HL-60/S4 (cell line): ENCODE results near the gene VAC14.

Experiments
- in situ Hi-C: fragments of 300-500 bp; cut with MboI; formaldehyde crosslinking; loops from 2 replicates; pipeline ENCODE4 v1.14.3; 2022; ENCODE audit warnings: low sequenced_read_pairs

The VAC14 gene

DNA sequence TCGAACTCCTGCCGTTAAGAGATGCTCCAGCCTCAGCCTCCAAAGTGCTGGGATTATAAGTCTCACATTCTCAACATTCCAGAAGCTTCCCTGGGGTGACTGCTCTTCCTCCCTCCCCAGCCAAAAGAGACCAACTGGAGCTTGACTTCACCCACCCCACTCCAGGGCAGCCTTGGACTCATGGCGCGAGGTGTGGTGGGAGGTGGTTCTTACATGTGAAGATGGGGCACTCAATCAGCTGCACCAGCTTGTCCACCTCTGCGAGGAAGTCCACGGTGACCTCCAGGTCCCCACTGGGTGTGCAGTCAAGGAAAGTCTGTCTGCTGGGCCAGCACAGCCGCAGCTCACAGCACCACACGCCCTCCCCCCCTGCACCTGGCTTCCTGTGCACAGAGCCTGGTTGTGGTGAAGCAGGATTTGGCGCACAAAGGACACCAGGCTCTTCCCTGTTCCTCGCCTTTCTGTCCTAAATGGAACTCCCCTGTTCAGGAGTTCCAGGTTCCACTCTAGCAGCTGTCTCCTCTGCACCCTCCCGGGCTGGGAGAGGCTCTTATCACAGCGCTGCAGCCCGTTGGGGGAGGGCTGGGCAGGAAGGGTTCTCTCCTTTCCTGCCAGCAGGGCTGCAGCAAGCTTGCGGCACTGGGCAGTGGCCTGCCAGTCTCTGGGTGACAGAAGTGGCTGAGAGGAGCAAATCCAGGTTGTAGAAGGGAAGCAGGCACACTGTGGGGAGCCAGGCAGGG lies 105.5 kb downstream of the VAC14 start:
- in situ Hi-C loops = no loop called here

DNA sequence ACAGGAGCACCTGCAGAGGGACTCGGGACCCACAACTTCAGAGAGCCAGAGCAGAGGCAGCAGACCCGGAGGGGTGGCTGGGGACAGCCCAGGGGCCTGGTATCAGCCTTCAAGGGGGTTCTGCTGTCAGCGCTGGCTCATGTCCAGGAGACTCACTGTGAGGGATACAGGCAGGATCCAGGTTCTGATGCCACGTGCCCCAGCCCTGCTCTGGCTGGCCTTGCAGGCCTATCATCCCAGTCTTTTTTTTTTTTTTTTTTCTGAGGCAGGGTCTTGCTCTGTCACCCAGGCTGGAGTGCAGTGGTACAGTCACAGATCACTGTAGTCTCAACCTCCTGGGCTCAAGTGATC lies 106.1 kb downstream of the VAC14 start:
- in situ Hi-C loops = no loop called here

DNA sequence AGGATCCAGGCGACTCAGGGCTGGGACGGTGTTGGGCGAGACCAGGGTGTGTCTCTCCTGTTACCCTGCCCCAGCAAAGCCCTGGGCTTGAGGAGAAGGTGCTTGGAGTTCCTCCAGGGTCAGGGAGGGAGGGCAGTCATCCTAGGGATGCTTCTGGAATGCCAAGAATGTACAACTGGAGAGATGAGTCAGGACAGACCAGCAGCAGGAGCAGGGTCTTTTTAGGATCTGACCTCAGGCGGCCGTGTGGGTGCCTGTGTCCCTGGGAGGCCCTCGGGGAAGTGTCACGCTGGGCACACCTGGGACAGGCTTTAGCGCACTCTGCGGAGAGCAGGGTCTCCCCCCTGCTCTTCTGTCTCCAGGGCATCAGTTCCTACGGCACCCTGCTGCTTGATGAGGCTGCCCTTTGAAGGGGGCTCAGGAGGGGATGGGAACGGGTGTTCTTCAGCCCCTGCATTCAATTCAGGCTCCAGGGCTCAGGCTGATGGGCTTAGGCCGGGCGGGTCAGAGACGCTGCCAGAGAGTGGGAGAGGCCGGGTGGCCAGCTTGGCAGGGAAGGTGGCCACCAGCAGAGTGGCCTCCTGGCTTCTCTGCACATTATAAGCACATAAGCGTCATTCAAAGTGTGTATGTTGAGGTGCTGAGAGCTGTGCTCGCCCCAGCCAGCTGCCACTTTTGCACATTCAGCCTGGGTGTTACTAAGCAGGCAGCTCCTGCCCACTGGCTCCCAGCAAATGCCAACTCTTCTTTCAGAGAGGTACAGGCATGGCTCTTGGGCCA lies 106.7 kb downstream of the VAC14 start:
- in situ Hi-C loops = no loop called here

DNA sequence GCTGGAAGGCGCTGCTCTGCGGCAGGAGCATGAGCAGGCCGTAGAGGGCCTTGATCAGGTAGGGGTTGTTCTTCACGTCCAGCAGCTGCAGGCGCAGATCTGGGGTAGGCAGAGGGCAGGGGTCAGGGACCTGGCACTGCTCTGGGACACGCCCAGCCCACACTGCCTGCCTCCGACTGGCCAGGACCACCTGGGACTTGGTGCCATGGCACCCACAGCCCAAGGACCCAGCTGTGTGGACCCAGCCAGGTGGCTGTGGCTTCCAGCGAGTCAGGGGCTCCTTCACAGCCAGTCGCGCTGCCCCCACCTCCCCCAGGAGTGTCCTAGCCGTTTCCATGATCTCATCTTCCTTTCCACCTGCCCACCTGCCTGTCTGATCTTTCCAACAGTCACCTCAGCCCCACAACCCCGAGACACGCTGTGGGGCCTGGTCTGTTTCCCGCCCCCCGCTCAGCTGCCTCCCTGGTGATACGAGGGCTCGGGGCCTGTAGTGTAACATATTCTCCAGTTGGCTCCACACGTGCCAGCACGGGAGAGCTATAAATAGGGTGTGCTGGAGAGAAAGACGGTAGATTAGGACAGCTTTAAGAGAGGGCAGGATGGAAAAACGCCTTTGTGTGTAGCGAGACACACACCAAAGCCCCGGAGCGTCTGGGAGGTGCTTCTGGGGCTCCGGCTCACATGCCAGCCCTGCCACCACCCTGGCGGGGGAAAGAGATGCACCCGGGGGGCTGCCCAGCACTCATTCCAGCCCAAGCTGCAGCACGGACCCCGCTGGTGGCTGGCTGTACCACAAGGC lies 107.9 kb downstream of the VAC14 start:
- in situ Hi-C loops = no loop called here

DNA sequence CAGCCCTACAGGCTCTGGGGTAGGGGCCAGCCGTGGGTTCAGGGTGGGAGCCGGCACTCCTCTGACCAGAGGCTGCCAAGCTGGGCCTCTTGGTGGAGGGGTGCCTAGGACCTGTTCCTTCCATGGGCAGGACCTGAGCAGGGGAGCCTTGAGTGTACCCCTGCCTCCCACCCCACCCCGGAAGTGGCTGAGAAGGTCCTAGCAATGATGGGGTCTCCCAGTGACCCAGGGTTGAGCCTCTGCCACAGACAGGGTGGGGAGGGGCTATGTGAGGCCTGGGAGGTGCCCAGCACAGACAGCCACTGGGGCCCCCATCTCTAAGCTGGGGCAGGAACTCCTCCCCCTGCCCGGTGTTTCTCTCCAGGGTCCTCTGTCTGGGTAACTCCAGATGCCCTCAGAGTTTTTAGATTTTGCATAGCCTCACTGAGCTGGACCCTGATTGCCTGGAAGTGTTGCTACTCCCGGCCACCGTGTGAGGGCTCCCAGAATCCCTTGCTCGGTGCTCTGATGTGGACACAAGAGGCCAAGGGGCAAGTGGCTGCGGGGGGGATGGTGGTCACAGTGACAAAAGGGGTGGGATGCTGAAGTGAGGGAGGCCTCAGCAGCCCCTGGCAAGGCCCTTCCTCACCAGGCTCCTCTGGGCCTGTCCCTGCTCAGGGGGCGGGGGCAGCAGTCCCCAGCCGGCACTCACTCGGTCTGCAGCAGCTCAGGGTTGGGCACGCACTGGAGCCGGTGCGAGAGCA lies 108.7 kb downstream of the VAC14 start:
- in situ Hi-C loops = no loop called here

DNA sequence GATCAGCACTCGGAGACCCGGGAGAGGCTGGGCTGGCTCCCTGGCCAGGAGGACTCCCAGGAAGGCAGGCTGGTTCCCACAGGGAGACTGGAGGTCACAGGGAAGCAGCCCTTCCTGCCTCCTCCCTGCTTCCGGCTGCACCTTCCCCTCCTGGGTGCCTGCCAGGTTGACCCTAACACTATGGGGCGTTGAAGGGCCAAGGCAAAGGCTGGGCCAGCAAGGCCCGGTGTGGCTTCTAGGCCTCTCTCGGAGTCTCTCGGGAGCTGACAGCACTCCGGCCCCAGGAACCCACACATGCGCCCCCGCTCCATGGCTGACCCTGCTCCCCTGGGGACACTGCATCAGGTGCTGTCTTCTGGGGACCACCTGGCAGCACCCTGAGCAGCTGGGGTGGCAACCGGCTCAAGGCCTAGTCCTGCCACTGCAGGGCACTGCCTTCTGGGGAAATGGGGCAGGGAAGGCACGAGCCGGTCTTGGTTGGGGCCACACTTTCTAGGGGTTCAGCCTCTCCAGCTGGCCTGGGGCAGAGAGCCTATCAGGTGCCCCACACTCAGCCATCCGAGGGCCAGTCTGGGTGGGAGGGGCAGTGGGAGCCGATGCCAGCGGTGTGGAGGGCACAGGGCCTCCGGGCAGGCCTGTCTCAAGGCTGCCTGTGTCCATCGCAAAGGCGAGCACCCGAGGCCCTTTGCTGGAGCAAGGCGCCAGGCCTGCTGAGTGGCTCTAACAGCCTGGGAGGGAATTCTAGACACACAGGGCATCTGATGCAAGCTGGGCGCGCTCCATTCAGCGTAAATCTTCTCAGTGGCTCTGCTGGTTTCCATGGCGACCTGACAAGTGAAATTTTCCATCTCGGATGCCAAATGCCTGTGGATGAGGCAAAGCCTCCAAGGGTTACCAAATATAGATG lies 109.5 kb downstream of the VAC14 start:
- in situ Hi-C loops = no loop called here

DNA sequence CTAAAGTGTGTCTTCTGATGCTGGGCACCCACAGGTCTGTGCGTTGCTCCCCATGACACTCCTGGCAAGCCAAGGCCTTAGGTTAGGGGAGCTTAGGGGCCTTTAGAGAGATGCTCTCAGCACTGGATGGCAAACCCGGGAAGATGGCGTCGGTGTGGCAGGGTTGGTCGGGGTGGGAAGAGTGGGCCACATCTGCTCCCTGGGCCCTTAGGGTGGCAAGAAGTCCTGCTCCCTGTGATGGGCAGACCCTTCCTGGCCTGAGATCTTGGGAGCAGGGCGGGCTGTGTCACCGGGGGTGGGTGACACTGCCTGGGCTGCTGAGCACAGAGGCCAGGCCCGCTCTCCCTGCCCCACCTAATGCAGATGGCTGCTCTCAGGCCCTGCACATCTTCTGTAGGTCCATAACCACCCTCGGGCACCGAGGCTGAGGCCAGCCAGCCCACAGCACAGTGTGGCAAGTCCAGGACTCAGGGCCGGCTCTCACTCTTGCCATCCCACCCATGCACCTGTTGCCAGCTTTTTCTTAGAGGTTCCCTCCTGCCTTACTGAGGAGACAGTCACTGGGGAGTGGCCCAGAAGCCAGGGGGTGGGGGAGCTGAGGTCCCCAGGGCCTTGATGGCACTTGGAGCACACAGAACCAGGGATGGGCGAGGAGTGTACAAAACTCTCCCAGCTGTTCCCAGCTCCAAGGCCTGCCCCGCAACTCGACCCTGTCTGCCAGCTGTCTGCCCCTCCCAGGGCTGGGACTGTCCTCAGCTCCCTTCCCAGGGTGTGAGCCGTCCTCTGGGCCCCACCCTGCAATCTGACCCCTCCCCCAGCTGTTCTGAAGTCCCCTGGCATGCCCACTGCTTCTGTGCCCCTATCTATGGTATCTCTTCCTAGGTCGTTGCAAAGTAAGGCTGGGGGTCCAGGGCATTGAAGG lies 110.7 kb downstream of the VAC14 start:
- in situ Hi-C loops = no loop called here

DNA sequence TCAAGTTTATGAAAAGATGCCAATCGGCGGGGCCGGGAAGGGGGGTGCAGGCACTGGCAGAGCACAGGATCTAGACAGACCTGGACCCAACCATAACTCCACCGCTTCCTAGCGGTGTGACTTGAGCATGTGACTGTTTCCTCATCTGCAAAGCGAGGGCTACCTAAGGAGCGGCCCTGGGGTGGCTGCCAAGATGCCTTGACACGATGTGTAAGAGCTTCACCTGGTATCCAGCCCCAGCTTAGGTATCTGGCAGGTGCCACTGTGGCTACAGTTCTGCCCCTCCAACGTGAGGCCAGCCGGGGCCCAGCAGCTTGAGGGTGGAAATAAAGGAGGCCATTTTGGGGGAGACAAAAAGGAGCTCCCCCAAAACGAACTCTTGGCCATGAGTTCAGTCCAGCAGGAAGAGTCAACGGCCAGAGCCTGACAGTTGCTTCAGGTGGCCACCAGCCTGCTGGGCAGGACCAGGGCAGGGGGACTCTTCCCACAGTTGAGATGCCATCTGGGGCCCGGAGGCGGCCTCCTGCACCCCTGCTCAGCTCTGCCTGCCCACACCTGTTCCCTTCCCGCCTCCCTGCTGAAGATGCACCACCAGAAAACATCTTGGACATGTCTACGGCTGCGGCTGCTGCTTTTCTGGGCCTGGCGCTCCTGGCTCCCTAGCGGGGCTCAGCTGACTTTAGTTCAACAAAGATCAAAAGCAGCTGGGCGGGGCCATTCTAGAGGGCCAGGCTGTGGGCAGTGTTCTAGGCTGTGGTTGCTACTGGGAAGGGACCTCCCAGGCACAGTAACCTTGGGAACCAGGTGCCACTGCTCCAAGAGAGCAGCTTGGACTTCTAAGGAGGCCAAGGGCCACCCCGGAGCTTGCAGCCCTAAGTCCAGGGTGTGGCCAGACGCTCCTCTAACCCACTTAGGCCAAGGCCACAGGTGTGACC lies 111.7 kb downstream of the VAC14 start:
- in situ Hi-C loops = no loop called here

DNA sequence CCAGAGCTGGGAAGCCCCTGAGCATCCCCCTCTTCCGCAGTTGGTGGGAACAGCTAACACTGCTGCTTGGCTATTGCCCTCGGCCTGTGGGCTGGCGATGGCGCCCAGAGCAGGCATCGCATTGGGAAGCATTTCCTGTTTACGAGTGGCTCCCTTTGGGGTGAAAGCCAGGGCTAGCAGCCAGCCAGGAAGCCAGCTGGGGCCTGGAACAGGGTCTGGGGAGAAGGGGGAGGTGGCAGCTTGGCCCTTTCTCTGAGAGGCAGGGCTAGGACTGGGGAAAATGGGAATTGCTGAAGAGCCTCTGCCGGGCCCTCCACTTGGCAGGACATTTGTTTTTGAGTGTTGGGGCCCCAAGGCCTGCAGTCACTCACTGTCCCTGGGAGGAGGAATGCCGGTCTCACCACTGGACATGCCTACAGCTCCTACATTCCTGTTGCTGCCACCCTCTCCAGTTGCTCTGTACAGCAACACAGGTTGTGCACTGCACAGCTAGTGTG lies 112.7 kb downstream of the VAC14 start:
- in situ Hi-C loops = no loop called here

DNA sequence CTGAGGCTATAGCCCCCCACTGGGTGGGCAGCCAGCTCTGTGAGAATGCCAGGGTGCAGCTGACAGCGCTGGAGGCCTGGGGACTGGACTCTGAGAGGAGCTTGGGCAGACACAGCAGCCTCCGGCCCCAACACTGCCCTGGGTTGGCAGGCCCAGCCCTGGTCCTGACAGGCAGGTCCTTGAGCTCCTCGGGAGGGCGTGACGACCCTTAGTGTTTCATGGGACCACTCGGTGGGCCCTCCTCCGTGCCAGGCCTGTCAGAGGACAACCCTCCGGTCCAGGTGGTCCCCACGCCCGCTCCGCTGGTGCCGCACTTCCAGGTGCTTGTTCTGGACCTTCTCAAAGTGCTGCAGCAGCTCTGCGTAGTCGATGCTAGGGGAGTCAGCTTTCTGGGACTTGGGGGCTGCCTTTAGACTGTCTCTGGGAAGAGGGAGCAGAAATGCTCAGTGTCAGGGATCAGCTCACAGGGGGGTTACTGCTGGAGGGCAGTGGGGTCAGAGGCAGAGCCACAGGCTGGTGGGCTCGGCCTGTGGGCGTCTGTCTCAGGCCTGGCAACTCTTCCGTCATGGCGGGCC lies 113.2 kb downstream of the VAC14 start:
- in situ Hi-C loops = no loop called here

DNA sequence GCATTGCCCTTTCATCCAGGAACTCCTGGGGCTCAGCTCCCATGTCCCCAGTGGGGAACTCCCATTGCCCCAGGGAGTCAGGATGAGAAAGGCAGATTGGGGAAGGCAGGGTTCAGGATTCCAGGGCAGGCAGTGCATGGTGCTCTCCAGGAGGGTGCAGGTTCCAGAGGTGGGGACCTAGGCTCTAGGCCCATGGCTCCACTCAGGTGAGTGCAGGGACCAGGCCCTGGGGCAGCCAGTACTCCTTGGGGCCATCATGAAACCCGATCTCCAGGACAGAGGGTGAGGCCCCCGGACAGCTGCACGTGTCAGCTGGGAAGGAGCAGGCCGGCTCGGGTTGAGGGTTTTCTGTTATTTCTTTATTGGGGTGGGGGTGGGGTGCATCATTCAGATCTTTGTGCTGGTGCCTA lies 113.9 kb downstream of the VAC14 start:
- in situ Hi-C loops = no loop called here

DNA sequence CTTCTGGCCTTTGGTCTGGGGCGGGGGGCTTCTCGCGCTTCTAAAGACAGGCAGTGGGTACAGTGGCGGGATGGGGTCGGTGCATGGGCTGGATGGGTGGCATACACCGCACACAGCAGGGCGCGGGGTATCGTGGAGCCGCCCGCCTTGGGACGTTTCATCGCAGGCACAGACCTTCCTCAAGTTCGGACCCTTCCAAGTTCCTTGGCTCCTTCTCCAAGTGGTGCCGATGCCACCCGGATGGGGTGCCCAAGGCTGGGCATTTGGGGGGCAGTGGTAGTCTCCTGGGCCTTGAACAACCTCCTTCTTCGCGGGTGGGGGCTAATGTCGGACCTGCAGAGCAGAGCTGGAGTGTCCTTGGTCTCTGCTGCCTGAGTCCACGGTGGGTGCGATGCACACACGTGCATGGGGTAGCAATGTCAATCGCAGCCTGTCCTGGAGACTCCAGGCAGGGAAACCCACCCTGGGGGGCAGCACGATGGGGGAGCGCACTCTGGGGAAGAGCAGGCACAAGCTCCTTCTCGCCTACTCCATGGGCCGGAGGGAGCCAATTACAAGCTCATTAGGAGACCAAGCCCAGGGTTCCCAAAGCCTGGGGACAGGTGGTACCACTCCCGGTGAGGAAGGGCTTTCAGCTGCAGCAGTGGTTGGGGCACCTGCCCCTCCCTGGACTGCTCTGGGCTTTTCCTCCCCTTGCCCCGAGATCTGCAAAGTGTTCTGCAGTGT lies 114.4 kb downstream of the VAC14 start:
- in situ Hi-C loops = no loop called here

DNA sequence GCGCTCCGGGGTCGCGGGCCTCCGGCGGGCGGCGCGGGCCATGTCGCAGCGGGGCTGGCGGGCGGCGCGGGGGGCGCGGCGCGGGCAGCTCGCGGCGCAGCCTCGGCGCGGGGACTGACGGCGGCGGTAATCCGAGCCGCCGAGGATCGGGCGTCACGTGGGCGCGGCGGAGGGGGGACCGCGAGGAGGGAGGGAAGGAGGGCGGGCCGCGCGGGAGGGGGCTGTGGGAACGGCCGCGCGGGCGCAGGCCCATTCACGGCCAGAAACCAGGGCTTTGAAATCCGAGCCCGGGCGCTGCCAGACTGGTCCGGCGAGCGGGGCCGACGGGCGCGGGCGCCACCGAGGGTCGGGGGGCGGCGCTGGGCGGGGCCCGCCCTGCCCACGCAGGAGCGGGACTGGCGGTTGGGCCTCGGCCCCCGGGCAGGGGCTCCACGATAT lies 115.0 kb downstream of the VAC14 start, which contains the start of gene MTSS2:
Gene MTSS2 (minus strand): TSS at position 116 of the 438 bp plus-strand sequence. CDS start 262 bp downstream, outside the sequence.
- in situ Hi-C loops = no loop called here

DNA sequence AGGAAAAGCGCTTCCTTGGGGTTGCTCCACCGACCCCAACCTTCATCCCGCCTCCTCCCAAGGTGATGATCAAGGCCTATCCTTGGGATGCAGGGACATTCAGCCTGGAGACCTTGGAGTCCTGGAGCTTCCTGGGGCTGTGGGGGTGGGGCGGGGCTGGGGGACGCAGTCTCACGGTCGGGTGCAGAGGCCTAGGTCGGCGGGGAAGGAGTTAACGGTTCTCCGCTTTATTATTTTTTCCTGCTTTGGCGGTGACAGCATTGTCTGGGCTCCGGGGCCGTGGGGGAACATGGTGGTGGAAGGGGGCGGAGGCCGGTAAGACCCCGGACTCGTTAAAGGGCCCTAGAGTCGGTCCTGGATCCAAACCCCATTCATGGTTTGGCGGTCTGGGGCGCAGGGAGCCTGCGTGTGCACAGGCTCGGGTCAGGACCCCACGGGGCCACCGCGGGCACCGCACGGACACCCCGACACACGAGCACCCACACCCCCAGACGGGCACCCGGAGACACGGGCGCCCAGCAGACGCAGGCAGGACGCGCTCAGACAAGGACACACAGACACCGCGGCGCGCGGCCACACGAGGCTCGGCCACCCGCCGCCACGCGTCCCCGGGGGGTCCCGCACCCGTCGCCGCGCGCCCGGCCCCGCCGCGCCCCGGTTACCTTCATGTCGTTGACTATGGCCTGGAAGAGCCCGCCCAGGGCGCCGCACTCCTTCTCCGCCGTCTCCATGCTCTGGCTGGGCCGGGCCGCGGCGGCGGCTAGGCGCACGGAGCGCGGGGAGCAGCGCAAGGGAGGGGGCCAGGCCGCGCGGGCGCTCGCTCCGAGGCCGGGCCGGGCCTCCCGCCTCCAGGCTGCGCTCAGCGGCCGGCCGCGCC lies 115.7 kb downstream of the VAC14 start:
- in situ Hi-C loops = no loop called here
